HG03103 (cell line): ENCODE measurements around the gene CINP.
"Not testable (repeated sequence)": the region's sequence is repeated elsewhere in the genome, so short reads cannot be mapped to it uniquely, and the experiment has no call there.

Source experiments
- ATAC-seq: cut with Tn5 transposase; IDR thresholded peaks from one replicate; pipeline ENCODE4 v1.9.1; 2021; ENCODE audit warnings: low read depth; ENCODE audit not compliant: unreplicated experiment

Gene CINP

DNA sequence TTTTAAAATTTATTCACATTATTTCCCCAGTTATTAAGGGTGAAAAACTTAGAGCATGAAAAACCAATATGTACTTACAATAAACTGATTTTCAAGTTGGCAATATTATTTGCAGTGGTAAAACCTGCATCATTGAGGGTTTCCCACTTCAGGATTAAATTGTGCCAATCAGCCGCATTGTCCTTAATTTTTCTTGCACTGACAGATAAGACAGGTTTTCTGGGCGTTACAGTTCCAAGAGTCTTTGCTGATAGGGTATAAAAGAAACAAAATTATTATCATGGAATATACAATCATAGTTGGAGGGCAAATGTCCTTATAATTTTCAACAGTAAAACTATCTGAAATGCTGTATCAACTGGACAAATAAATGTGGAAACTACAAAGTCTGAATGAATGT is 3.3 kb downstream of the CINP start:
- no peak for ATAC-seq

DNA sequence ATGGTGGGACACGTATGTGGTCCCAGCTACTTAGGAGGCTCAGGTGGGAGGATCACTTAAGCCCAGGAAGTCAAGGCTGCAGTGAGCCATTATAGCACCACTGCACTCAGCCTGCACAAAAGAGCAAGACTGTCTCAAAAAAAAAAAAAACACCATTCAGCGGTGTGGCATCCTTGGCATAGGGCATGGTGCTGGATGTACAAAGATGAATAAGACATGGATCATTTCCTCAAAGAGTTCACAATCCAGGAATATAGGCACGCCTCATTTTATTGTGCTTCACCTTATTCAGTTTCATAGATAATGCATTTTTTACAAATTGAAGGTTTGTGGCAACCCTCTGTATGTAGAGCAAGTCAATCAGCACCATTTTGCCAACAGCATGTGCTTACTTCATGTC is 6.4 kb downstream of the CINP start:
- no peak for ATAC-seq

GRCh38 chr14:102353126-102353619 is 9.5 kb downstream of the CINP start:
- no peak for ATAC-seq

- no peak for ATAC-seq
These were observed 10.5 kb downstream of the CINP start for GRCh38 chr14:102352213-102352612.

DNA sequence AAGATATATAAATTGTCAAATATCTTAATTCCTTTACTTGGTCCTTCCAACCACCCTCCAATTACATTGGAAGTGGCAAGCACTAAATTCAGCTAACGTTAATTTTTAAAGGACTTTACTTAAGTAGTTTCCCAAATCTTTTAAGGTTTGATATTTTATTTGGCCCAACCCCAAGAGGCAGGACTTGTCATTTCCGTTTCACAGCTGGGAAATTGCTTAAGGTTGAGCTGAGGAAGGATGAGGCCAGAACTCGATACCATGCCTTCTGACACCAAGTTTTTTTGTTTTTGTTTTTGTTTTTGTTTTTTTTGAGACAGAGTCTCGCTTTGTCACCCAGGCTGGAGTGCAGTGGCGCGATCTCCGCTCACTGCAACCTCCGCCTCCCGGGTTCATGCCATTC is 11.1 kb downstream of the CINP start:
- ATAC-seq, result not testable (repeated sequence)

DNA sequence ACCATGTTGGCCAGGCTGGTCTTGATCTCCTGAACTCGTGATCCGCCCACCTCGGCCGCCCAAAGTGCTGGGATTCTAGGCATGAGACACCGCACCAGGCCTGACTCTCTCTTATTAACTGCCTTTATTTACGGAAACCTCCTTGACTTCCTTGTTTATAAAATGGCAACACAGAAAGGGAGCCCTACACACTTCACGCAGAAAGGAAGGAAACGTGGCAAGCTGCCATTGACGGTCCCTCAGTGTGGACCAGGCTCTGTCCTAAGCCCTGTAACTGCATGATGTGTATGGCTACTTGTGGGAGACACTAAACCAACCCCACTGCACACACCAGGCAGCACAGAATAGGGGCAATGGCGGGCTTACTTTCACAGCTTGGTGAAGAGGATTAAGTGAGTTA is 11.7 kb downstream of the CINP start:
- ATAC-seq, result no peak

DNA sequence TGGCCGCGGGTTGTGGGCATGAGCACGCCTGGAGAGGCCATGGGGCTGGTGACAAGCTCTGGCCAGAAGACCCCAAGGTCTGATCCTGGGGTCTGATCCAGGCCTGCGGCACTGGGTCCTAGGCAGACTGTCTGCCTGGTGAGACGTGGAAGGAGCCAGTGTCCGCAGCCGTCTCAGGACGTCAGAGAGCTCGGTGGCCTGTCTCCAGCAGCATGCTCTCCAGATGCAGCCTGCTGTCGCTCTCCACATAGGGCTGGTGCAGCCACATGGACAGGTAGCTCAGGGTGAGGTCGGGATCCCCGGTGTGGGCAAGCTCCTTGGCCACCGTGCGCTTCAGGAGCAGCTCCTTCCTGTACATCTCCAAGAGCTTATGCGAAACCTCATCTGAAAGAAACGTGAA is 14.3 kb downstream of the CINP start:
- no peak for ATAC-seq

DNA sequence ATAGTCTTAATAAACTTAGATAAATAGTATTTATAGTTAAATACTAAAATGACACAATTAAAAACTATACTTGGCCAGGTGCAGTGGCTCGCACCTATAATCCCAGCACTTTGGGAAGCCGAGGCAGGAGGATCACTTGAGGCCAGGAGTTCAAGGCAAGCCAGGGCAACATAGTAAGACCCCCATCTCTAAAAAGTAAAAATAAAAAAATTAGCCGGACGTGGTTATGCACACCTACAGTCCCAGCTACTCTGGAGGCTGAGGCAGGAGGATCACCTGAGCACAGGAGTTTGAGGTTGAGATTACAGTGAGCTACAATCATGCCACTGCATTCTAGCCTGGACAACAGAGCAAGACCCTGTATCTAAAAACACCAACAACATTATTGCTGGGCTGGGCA is 16.0 kb downstream of the CINP start:
- no peak for ATAC-seq

GRCh38 chr14:102345232-102345631 is 17.5 kb downstream of the CINP start:
- no peak for ATAC-seq

DNA sequence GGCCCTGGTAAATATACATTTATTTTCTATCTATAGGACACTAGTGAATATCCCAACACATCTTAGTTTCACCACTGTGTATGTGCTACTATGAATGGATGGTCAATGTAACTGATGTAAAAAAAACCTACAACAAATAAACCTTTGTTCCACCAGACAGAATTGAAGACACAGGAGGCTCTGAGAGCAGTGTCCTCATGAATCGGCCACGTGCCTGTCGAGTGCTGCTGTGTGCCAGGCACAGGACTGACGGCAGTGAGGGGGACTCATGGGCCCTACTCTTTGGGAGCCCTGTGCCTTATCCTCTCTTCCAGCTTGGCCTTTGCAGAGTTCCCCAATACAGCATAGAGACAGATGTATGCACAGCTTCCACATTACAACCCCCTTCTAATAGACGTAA is 18.2 kb downstream of the CINP start:
- ATAC-seq, result no peak

DNA sequence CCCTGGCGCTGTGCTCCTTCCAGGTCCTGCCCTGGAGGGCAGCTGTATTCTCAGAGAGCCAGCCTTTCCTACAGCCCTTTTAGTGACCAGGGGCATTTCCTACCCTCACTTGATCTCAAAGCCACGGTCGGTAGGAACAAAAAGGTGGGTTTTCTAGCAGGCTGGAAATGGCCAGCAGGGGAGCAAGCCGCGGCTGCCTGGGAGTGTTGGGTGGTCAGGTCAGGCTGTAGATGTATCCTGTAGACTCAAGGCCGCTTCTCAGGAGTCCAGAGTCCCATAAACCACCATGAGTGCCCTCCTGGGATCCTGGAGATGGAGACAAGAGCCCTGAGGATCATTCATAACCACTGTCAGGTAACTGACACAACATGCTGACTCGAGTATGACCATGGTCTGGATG is 18.6 kb downstream of the CINP start:
- ATAC-seq, result no peak

DNA sequence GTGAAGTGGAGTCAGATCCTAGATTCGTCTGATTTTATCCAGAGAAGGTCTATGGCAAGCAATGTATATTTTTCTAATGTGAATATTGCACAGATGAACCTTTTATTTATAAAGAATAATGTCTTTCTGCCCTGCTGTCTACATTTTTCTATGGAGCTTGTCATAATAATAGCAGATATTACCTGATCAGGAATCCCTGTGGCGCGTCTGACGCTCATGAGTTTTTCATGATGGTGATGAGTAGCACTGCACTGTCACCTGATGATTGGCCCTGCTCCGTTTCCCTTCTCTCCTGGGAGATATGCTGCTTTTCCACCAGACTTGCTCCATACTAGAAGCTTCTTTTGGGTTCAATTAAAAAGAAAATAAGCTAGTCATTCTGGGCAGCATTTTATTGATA is 20.5 kb downstream of the CINP start:
- ATAC-seq, result no peak

DNA sequence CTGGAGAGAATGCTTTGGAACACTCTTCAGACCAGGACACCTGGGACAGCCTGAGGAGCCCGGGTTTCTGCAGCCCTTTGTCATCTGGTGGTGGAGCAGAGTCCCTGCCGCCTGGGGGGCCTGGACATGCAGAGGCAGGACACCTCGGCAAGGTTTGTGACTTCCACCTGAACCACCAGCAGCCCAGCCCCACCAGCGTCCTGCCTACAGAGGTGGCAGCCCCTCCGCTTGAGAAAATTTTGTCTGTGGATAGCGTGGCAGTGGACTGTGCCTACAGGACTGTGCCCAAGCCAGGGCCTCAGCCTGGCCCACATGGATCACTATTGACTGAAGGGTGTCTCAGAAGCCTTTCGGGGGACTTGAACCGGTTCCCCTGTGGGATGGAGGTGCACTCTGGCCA is 21.1 kb downstream of the CINP start:
- ATAC-seq, result no peak

- ATAC-seq, result no peak
These were observed 24.0 kb downstream of the CINP start for GRCh38 chr14:102338724-102339123.

DNA sequence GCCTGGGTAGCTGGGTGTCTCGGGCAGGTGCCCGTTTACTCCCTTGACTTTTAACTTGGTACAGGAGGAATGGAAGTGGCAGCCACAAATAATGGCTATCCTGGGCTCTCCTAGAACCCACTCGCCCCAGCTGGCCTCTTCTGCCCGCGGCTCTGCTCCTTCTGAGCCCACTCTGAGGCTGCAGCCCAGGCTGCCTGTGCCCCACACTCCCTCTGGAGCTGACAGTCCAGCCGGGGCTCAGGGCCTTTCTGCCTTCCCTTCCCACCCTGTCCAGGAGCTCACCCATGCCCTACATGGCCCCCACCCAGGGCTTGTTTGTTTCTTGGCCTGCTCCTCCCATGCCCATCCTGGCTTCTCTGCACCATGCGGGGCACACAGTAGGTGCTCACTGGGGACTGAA is 27.5 kb downstream of the CINP start:
- ATAC-seq, result no peak

DNA sequence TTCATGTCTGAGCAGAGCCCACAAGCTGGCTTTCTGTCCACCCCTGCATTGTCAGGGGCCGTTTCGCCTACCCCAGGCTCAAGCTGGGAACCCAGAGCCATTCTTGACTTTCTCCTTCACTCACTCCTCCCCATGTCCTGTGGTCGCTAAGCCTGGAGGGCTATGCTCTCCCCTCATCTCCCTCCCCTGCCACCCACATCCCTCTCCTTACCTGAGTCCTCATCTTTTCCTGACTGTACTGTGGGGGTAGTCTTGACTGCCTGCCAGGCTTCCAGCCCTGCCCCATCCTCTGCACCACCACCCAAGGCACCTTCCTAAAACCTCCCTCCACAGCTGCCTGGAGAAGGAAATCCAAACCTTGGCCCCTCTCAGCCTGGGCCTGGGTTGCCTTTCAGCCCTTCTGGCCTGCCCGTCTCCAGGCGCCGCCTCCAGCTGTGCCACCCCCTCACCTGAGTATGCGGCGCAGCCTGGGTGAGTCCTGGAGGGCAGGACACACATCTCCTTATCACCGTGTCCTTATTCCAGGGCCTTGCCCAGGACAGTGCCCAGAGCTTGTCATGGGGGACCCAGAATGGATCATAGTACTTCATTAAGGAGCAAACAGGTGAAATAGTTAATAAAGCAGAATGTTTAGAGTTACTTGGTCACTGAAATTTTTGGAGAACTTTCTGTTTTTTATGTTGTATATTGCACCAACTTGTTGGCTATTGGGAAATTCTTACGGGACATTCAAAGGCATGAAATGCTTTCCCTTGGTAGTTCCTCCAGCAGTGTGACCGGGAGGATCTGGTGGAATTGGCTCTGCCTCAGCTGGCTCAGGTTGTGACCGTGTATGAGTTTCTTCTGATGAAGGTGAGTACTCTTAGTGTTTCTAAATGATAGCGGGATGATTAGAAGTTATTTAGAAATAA is 28.6 kb downstream of the CINP start:
- no peak for ATAC-seq

DNA sequence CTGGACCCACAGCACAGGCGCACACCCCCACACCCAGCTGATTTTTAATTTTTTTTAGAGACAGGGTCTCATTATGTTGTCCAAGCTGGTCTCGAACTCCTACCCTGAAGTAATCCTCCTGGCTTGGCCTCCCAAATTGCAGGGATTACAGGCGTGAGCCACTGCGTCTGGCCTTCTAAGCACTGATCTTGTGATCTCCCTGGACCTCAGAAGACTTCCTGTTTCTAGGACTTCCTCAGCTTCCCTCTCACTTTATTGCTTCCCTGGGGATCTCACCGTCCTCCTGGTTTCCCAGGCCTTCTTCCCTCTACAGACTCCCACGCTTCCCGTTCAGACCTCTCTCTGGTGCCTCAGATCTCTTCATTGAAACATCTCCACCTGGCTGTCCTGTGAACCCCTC is 29.3 kb downstream of the CINP start:
- ATAC-seq, result no peak

DNA sequence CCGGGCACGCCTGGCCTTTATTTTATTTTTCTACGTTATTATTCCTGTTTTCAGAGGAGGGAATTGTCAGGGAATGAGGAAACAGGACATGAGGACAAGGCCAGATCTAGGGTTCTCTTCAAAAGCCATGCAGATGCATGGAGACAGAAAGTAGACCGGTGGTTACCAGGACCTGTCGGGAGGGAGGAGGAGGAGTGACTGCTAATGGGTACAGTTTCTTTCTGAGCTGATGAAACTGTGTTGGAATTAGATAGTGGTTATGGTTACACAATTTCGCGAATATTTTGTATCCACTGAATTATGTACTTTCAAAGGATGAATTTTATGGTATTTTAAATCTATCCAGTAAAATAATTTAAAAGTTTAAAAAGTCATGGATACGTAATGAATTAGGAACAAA is 31.9 kb downstream of the CINP start:
- ATAC-seq, result no peak

DNA sequence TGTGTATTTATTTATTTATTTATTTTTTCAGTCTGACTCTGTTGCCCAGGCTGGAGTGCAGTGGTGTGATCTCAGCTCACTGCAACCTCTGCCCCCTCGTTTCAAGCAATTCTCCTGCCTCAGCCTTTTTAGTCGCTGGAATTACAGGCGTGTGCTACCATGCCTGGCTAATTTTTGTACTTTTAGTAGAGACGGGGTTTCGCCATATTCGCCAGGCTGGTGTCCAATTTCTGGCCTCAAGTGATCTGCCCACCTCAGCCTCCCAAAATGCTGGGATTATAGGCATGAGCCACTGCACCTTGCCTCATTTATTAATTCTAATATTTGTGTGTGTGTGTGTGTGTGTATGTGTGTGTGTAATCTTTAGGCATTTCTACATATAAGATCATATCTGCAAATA is 33.3 kb downstream of the CINP start:
- ATAC-seq, result not testable (repeated sequence)

DNA sequence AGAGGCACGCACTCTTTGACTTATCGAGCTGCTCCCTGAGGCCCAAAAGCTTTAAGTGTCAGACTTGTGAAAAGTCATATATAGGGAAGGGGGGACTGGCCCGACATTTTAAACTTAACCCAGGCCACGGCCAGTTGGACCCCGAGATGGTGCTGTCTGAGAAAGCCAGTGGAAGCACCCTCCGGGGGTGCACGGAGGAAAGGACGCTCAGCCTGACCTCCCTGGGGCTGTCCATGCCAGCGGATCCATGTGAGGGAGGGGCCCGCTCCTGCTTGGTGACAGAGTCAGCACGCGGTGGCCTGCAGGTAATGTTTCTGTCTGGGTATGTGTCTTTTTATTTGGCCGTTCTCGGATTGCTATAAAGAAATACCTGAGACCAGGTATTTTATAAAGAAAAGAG is 36.1 kb downstream of the CINP start:
- ATAC-seq, result no peak

DNA sequence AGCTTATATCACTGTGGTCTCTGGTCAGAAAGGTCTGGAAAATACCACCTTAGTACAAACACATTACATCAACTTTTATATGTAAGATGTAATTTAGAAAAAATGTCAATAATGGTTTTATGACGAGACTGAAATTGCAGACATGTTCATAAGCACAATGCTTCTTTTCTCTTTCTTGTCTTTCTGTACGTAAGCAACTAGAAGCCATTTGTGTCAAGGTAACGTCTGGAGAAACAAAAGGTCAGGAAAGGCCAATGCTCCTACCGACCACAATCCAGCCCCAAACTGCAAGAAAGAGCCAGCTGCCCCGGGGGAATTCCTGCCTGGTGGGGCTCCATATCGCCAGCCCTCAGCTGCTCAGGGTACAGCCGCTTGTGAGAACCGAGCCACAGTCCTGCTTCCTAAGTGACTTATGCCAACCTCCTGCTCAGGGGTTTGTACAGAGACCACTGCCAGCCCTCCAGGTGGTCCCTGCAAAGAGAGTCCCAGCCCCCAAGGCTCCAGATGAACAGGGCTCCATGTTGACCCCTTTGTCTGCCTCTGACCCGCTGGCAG is 36.8 kb downstream of the CINP start:
- no peak for ATAC-seq

- no peak for ATAC-seq
These were observed 39.6 kb downstream of the CINP start for GRCh38 chr14:102323102-102323501.
